ENCODE measurements around the gene SUPT6H.

GRCh38 chr17:28711723-28712031 lies 49.7 kb downstream of the SUPT6H start, which contains the start of gene PROCA1:
- TF ChIP-seq, protein P1, sequence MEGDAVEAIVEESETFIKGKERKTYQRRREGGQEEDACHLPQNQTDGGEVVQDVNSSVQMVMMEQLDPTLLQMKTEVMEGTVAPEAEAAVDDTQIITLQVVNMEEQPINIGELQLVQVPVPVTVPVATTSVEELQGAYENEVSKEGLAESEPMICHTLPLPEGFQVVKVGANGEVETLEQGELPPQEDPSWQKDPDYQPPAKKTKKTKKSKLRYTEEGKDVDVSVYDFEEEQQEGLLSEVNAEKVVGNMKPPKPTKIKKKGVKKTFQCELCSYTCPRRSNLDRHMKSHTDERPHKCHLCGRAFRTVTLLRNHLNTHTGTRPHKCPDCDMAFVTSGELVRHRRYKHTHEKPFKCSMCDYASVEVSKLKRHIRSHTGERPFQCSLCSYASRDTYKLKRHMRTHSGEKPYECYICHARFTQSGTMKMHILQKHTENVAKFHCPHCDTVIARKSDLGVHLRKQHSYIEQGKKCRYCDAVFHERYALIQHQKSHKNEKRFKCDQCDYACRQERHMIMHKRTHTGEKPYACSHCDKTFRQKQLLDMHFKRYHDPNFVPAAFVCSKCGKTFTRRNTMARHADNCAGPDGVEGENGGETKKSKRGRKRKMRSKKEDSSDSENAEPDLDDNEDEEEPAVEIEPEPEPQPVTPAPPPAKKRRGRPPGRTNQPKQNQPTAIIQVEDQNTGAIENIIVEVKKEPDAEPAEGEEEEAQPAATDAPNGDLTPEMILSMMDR (IDR thresholded peaks at IDR 0.05) = no peak
- TF ChIP-seq EZH2 (IDR thresholded peaks at IDR 0.05) = no peak
- TF ChIP-seq EZH2phosphoT487 (IDR thresholded peaks at IDR 0.05) = no peak

Data from neural progenitor cell (in vitro differentiated cells).